ENCODE results near the gene BMP6. TPM values are rescaled to one million over a fixed set of nuclear protein-coding genes. Genes with fewer than 3 reads are reported as not detected.

The BMP6 gene
- total RNA-seq, 1 experiment from 2014 or later = not detected

- no peaks in the 10 kb centered on the region for H3K79me2 ChIP-seq (ENCODE audit: low read length)
- no peaks in the 10 kb centered on the region for H3K4me1 ChIP-seq (ENCODE audit: low read length)
- H4K20me1 ChIP-seq (ENCODE audit: insufficient read depth, low read depth, low read length) = no peaks in the 10 kb centered on the region
- no peak overlapping the region for H3K4me3 ChIP-seq (ENCODE audit: low read length)
- no peak overlapping the region for H2AFZ ChIP-seq (ENCODE audit: low read length)
- no peak for DNase-seq
- H3K9ac ChIP-seq (ENCODE audit: low read length) = no peak overlapping the region
- no peaks in the 10 kb centered on the region for H3K27me3 ChIP-seq (ENCODE audit: low read length)
- H3K9me3 ChIP-seq (ENCODE audit: low read length) = no peaks in the 10 kb centered on the region
- no peaks in the 10 kb centered on the region for H3K36me3 ChIP-seq (ENCODE audit: insufficient read depth, low read length)
- no peak overlapping the region for H3K27ac ChIP-seq (ENCODE audit: low read length)
- no peaks in the 10 kb centered on the region for H3K9me2 ChIP-seq (replicated peaks; ENCODE audit: insufficient read depth, low read length)
- no peak overlapping the region for H3K4me2 ChIP-seq (ENCODE audit: low read depth, low read length, poor library complexity, severe bottlenecking)
Measured at GRCh38 chr6:7763881-7764280, 38.0 kb downstream of the BMP6 start.

GRCh38 chr6:7765575-7766325 lies 39.9 kb downstream of the BMP6 start:
- H4K20me1 ChIP-seq (ENCODE audit: insufficient read depth, low read depth, low read length) = no peaks in the 10 kb centered on the region
- no peaks in the 10 kb centered on the region for H3K79me2 ChIP-seq (ENCODE audit: low read length)
- no peaks in the 10 kb centered on the region for H3K4me1 ChIP-seq (ENCODE audit: low read length)

GRCh38 chr6:7769702-7770101 lies 43.8 kb downstream of the BMP6 start:
- Histone ChIP-seq H3K4me2 (ENCODE audit: low read depth, low read length, poor library complexity, severe bottlenecking) (no peak overlapping the region), H3K9me3 (ENCODE audit: low read length) (no peaks in the 10 kb centered on the region), H2AFZ (ENCODE audit: low read length) (no peak overlapping the region), H3K27me3 (ENCODE audit: low read length) (no peaks in the 10 kb centered on the region), H3K27ac (ENCODE audit: low read length) (no peak overlapping the region), H3K4me3 (ENCODE audit: low read length) (no peak overlapping the region), H3K9ac (ENCODE audit: low read length) (no peak overlapping the region), H4K20me1 (ENCODE audit: insufficient read depth, low read depth, low read length) (no peaks in the 10 kb centered on the region), H3K79me2 (ENCODE audit: low read length) (no peaks in the 10 kb centered on the region), H3K9me2 (replicated peaks; ENCODE audit: insufficient read depth, low read length) (no peaks in the 10 kb centered on the region), H3K36me3 (ENCODE audit: insufficient read depth, low read length) (no peaks in the 10 kb centered on the region), H3K4me1 (ENCODE audit: low read length) (no peaks in the 10 kb centered on the region)
- no peak for DNase-seq

More at GRCh38 chr6:7765575-7766325, 39.9 kb downstream of the BMP6 start:
- H2AFZ ChIP-seq (ENCODE audit: low read length) = no peak overlapping the region
- H3K4me3 ChIP-seq (ENCODE audit: low read length) = no peak overlapping the region
- H3K9ac ChIP-seq (ENCODE audit: low read length) = no peak overlapping the region
- H3K9me3 ChIP-seq (ENCODE audit: low read length) = no peaks in the 10 kb centered on the region
- H3K27ac ChIP-seq (ENCODE audit: low read length) = no peak overlapping the region
- no peak overlapping the region for H3K4me2 ChIP-seq (ENCODE audit: low read depth, low read length, poor library complexity, severe bottlenecking)
- H3K9me2 ChIP-seq (replicated peaks; ENCODE audit: insufficient read depth, low read length) = no peaks in the 10 kb centered on the region
- DNase-seq = no peak
- H3K27me3 ChIP-seq (ENCODE audit: low read length) = no peaks in the 10 kb centered on the region
- H3K36me3 ChIP-seq (ENCODE audit: insufficient read depth, low read length) = no peaks in the 10 kb centered on the region

- no peak overlapping the region for H3K4me2 ChIP-seq (ENCODE audit: low read depth, low read length, poor library complexity, severe bottlenecking)
- H3K9ac ChIP-seq (ENCODE audit: low read length) = no peak overlapping the region
- no peak for DNase-seq
Measured at GRCh38 chr6:7770111-7770510, 44.2 kb downstream of the BMP6 start.

GRCh38 chr6:7770601-7771000 lies 44.7 kb downstream of the BMP6 start:
- Histone ChIP-seq H3K27ac (ENCODE audit: low read length) (no peak overlapping the region), H3K9me2 (replicated peaks; ENCODE audit: insufficient read depth, low read length) (no peaks in the 10 kb centered on the region), H3K4me2 (ENCODE audit: low read depth, low read length, poor library complexity, severe bottlenecking) (no peak overlapping the region), H3K79me2 (ENCODE audit: low read length) (no peaks in the 10 kb centered on the region), H4K20me1 (ENCODE audit: insufficient read depth, low read depth, low read length) (no peaks in the 10 kb centered on the region), H3K9me3 (ENCODE audit: low read length) (no peaks in the 10 kb centered on the region), H3K9ac (ENCODE audit: low read length) (no peak overlapping the region), H3K36me3 (ENCODE audit: insufficient read depth, low read length) (no peaks in the 10 kb centered on the region), H3K27me3 (ENCODE audit: low read length) (no peaks in the 10 kb centered on the region), H2AFZ (ENCODE audit: low read length) (no peak overlapping the region), H3K4me3 (ENCODE audit: low read length) (no peak overlapping the region), H3K4me1 (ENCODE audit: low read length) (no peaks in the 10 kb centered on the region)
- DNase-seq = no peak

More at GRCh38 chr6:7770111-7770510, 44.2 kb downstream of the BMP6 start:
- no peaks in the 10 kb centered on the region for H4K20me1 ChIP-seq (ENCODE audit: insufficient read depth, low read depth, low read length)
- no peak overlapping the region for H3K4me3 ChIP-seq (ENCODE audit: low read length)
- no peak overlapping the region for H3K27ac ChIP-seq (ENCODE audit: low read length)
- H3K4me1 ChIP-seq (ENCODE audit: low read length) = no peaks in the 10 kb centered on the region
- H3K27me3 ChIP-seq (ENCODE audit: low read length) = no peaks in the 10 kb centered on the region
- H3K9me3 ChIP-seq (ENCODE audit: low read length) = no peaks in the 10 kb centered on the region
- H3K9me2 ChIP-seq (replicated peaks; ENCODE audit: insufficient read depth, low read length) = no peaks in the 10 kb centered on the region
- no peaks in the 10 kb centered on the region for H3K36me3 ChIP-seq (ENCODE audit: insufficient read depth, low read length)
- no peaks in the 10 kb centered on the region for H3K79me2 ChIP-seq (ENCODE audit: low read length)
- H2AFZ ChIP-seq (ENCODE audit: low read length) = no peak overlapping the region

- H3K27me3 ChIP-seq (ENCODE audit: low read length) = no peaks in the 10 kb centered on the region
- H3K36me3 ChIP-seq (ENCODE audit: insufficient read depth, low read length) = no peaks in the 10 kb centered on the region
- no peak for DNase-seq
- H3K4me1 ChIP-seq (ENCODE audit: low read length) = no peaks in the 10 kb centered on the region
- no peaks in the 10 kb centered on the region for H3K79me2 ChIP-seq (ENCODE audit: low read length)
- H3K9me2 ChIP-seq (replicated peaks; ENCODE audit: insufficient read depth, low read length) = no peaks in the 10 kb centered on the region
- no peak overlapping the region for H2AFZ ChIP-seq (ENCODE audit: low read length)
- H3K4me3 ChIP-seq (ENCODE audit: low read length) = no peak overlapping the region
- no peak overlapping the region for H3K27ac ChIP-seq (ENCODE audit: low read length)
- H3K9me3 ChIP-seq (ENCODE audit: low read length) = no peaks in the 10 kb centered on the region
- H3K4me2 ChIP-seq (ENCODE audit: low read depth, low read length, poor library complexity, severe bottlenecking) = no peak overlapping the region
- H3K9ac ChIP-seq (ENCODE audit: low read length) = no peak overlapping the region
- no peaks in the 10 kb centered on the region for H4K20me1 ChIP-seq (ENCODE audit: insufficient read depth, low read depth, low read length)
Measured at GRCh38 chr6:7773322-7773721, 47.4 kb downstream of the BMP6 start.

GRCh38 chr6:7773914-7774313 lies 48.0 kb downstream of the BMP6 start:
- H3K9ac ChIP-seq (ENCODE audit: low read length) = no peak overlapping the region
- H3K4me2 ChIP-seq (ENCODE audit: low read depth, low read length, poor library complexity, severe bottlenecking) = no peak overlapping the region
- H3K9me3 ChIP-seq (ENCODE audit: low read length) = no peaks in the 10 kb centered on the region
- no peaks in the 10 kb centered on the region for H3K79me2 ChIP-seq (ENCODE audit: low read length)
- no peak for DNase-seq
- H3K9me2 ChIP-seq (replicated peaks; ENCODE audit: insufficient read depth, low read length) = no peaks in the 10 kb centered on the region
- no peak overlapping the region for H2AFZ ChIP-seq (ENCODE audit: low read length)
- no peaks in the 10 kb centered on the region for H3K36me3 ChIP-seq (ENCODE audit: insufficient read depth, low read length)
- no peak overlapping the region for H3K4me3 ChIP-seq (ENCODE audit: low read length)
- H3K4me1 ChIP-seq (ENCODE audit: low read length) = no peaks in the 10 kb centered on the region
- no peaks in the 10 kb centered on the region for H3K27me3 ChIP-seq (ENCODE audit: low read length)
- H3K27ac ChIP-seq (ENCODE audit: low read length) = no peak overlapping the region
- H4K20me1 ChIP-seq (ENCODE audit: insufficient read depth, low read depth, low read length) = no peaks in the 10 kb centered on the region

- Histone ChIP-seq H3K27me3 (ENCODE audit: low read length) (no peaks in the 10 kb centered on the region), H3K4me3 (ENCODE audit: low read length) (no peak overlapping the region), H2AFZ (ENCODE audit: low read length) (no peak overlapping the region), H3K4me1 (ENCODE audit: low read length) (no peaks in the 10 kb centered on the region), H3K27ac (ENCODE audit: low read length) (no peak overlapping the region), H3K9ac (ENCODE audit: low read length) (no peak overlapping the region), H3K9me3 (ENCODE audit: low read length) (no peaks in the 10 kb centered on the region), H4K20me1 (ENCODE audit: insufficient read depth, low read depth, low read length) (no peaks in the 10 kb centered on the region), H3K79me2 (ENCODE audit: low read length) (no peaks in the 10 kb centered on the region), H3K9me2 (replicated peaks; ENCODE audit: insufficient read depth, low read length) (no peaks in the 10 kb centered on the region), H3K36me3 (ENCODE audit: insufficient read depth, low read length) (no peaks in the 10 kb centered on the region), H3K4me2 (ENCODE audit: low read depth, low read length, poor library complexity, severe bottlenecking) (no peak overlapping the region)
- DNase-seq = no peak
Measured at GRCh38 chr6:7776509-7776908, 50.6 kb downstream of the BMP6 start.
